NCI-H510A treated with DMSO at 0.1 percent for 48 hours (cell line): Measurements from ENCODE around the gene NTN3.

Source experiments
- DNase-seq: peaks from one replicate; lab custom pipeline; 2025; lab: John Stamatoyannopoulos, UW

NTN3 gene

DNA sequence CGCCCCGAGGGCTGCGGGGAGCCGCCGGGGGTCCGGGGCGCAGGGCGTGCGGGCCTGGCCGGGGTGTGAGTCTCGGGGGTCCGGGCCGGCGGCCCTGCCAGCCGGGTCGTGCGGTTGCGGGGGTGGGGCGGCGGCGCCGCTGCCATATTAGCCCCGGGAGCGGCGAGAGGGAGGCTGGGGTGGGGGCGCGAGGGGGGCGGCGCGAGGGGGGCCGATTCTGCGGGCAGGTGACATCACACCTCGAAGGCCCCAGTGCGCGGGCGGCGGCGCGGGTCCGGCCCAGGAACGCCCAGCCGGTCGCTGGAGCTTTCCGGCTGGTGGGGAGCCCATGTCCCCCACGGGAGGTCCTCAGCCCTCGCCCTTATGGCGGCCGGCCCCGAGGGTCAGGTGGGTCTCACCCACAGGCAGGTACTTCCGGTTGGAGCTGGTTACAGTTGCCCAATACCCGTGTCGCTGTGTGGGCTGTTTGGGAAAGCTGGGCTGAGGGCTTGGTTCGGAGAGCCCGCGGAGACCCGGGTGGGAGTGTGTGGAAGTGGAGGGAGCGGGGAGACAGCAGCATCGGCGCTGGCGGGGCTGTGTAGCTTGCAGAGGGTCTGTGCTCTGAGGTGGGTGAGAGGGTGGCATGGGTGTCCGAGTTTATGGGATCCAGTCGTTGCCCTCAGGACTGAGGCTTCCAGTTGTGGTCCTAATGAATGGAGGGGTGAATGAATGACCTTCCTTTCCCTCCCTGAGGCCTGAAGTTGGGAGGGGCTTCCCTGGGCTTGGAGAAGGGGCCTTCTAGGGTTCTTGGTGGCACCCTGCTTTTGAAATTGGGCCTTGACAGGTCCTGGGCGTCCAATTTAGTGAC is 43.5 kb downstream of the NTN3 start:
- DNase-seq = no peak

DNA sequence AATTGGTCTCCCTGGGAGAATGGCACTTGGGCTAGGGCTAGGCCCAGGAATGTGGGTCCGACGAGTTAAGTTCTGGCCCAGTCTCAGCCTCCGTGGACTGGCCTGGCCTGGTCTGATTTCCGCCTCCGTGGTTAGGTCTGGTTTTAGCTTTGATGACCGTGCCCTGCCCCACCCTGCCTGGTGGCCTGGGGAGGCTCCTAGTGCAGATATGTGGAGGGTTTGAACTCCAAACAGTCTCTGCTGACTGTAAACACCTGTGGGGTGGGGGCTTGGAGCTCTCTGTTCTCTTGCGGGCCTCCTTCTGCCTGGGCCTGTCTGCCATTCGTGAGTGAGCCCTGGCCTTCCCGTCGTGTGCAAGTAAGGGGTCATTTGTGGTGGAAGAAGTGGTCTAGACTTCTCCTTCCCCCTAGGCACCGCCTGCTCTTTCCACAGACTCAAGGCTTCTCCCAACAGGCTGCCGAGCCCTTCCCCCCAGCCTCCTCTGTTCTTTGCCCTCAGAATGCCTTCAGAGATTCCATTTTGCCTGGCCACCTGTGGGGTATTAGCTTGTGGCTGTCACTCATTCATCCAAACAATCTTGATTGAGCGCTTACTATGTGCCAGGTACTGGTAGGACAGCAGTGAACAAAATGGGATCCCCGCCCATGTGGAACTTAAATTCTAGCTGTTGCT is 44.2 kb downstream of the NTN3 start:
- no peak for DNase-seq

GRCh38 chr16:2516391-2517240 is 45.5 kb downstream of the NTN3 start:
- DNase-seq = no peak

GRCh38 chr16:2517954-2518605 is 47.0 kb downstream of the NTN3 start:
- no peak for DNase-seq

DNA sequence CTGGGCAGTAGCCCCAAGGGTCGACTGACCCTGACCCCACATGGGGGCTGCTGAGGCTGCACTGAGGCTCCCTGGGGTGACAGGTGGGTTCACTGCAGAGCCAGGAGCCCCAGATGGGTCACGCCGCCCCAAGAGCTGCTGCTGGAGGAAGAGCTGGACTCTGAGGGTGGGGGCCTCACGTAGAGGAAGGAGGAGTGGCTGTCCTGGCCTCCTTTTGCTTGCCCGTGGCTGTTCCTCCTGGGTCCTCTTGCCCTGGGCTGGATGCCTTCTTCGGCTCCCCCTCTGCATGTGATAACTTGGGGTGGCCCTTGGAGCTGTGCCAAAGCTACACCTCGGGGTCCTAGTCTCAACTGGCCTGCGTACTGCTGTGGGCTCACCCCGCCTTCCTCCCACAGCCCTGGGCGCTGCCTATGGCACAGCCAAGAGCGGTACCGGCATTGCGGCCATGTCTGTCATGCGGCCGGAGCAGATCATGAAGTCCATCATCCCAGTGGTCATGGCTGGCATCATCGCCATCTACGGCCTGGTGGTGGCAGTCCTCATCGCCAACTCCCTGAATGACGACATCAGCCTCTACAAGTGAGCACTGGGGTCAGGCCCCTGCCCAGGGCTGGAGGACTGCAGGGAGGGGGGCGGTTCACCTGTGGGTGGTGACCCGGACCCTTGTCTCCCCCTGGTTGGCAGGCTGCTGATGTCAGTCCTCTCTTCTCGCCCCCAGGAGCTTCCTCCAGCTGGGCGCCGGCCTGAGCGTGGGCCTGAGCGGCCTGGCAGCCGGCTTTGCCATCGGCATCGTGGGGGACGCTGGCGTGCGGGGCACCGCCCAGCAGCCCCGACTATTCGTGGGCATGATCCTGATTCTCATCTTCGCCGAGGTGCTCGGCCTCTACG is 48.0 kb downstream of the NTN3 start:
- no peak for DNase-seq

- no peak for DNase-seq
Observed at GRCh38 chr16:2519711-2520080, 48.6 kb downstream of the NTN3 start.

DNA sequence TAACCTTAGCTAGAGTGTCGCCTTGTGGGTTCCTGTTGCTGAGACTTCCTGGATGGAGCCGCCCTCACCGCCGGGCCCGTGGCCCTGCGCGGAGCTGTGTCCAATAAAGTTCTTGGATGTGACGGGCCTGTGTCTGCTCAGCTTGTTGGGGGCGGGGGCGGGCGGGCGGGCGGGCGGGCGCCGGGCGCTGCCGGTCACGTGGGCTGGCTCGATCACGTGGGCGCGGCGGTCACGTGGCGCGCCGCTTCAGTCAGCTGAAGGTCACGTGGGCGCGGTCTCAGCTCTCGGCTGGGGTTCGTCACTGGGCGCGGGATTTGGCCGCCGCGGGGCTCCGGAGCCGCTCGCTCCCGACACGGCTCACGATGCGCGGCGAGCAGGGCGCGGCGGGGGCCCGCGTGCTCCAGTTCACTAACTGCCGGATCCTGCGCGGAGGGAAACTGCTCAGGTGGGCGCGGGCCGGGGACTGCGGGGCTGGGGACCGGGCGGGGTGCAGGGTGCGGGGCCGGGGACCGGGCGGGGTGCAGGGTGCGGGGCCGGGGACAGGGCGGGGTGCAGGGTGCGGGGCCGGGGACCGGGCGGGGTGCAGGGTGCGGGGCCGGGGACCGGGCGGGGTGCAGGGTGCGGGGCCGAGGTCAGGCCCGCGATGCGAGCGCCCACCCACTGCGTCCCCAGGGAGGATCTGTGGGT is 49.1 kb downstream of the NTN3 start, which contains the start of gene AMDHD2:
Gene AMDHD2 (plus strand): TSS at position 275 of the 687 bp plus-strand sequence. CDS start 88 bp downstream, at position 363.
- peak; percentile 67 for DNase-seq

DNA sequence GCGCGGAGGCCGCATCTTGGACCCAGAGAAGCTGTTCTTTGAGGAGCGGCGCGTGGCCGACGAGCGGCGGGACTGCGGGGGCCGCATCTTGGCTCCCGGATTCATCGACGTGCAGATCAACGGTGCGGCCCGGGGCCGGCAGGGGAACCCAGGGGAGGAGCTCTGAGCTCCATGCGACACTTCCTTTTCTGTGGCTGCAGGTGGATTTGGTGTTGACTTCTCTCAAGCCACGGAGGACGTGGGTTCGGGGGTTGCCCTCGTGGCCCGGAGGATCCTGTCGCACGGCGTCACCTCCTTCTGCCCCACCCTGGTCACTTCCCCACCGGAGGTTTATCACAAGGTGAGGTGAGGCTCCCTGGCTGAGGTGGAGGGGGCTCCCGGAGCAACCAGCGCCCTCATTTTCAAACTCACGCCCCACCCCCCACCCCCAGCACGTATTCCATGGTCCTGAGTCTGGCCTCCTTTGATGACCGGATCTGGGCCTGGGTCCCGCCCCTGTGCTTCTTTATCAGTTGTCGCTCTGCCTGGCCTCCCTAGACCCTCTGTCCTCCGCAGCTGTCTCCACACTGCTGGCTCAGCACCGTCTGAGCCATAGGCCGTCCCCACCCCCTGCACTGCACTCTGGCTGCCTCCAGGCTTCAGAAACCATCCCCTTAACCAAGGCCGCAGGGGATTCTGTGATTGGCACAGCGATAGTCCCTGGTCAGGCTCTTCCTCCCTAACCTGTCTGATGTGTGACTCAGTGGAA is 49.9 kb downstream of the NTN3 start:
- no peak for DNase-seq
